ENCODE data around the gene C22orf42.
"Not testable (repeated sequence)": the region's sequence is repeated elsewhere in the genome, so short reads cannot be mapped to it uniquely, and the experiment has no call there.

The C22orf42 gene

DNA sequence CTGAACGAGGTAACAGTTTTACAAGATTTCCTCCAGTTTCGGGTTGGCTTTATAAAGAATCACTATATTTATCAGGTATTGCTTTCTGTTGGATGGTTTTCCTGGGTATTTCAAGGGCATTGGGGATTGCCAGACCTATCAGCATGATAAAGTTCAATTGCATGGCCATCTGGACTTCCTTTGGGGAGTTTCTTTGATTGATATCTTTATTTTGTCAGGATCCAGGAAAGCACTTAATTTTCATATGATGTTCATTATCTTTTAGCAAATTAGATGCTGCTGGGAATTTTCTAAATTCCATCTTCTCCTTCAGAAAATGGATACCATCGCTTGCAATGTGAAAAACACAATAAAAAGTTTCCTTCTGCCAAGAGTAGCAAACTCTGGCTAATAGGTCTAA is 24.5 kb upstream of the C22orf42 start:
- DNase-seq = no peak

DNA sequence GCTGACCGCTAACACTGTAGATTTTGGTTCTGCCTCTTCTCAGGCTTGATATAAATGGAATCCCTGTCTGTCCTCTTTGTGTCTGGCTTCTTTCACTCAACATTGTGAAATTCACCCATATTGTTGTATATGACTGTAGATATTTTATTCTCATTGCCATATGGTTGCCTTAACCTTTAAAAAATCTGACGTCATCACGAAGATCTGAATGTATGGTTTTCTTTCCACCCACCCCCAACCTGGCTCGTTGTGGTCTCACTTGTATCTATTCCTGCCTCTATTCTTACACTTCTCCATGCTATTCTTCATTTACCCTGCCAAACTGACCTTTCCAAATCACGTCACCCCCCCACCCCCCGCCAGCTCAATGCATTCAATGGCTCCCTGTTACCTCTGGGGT is 21.9 kb upstream of the C22orf42 start:
- DNase-seq = no peak

DNA sequence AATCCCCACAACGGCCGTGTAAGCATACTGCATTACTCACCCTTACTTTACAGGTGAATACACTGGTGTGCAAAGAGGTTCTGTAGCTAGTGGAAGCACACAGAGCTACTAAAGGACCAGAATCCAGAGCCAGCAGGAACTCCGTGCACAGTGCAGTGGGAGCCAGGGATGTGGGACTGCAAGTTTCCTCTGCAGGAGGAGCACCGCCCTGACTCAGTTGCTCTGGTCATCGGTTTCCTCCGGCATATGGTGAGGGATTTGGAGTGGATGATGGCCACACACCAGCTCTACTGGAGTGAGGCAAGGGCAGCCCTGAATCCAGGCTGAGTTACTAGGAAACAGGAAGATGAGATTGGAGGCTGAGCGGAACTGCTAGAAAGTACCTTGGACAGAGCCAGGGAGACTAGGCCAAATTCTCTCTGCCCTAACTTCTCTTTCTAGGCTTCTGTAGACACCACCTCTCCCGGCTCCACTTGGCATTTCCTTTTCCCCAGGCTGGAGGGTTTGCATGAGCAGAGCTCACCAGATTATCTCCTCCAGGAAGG is 18.2 kb upstream of the C22orf42 start:
- no peak for DNase-seq

DNA sequence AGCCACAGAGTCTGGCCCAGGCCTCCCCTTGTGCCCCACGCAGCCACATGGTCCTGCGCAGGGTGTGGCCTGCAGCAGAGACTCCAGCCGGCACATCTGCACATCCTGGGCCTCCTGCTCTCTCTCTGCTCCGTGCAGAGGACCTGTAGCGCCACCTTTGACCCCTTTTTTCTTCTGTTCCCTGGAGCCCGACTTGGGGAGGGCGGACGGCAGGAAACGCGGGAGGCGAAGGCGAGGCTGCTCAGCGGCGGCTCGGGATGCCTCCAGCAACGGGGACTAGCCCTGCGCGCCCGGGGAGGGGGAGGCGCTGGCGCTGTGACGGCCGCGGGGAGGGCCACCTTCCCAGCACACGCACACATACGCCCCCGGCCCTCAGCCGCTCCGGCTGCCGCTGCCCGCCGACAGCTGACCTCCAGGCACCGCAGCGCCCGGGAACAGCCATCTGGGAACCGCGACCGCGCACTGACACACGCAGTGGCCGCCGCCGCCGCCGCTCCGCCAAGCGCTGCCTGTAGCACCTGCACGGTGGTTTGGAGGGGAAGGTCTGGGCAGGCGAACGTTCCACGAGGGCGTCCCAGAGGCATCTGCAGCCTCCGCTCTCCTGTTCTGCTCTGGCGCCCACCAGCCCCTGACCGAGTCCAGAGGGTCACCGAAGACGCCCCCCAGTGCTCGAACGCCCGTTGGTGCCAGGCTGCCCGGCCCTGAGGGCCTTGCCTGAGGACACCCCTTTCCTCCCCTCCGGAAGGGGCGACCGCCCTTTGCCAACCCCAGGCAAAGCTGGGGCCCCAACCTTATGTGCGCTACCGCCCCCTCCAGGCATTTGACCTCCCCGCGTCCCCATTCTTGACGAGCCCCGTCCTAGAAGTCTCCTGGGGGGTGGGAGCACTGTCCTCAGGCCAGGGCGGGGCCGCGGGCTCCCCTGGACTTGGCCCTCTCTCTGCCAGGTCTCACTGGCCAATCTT is 16.9 kb upstream of the C22orf42 start:
- DNase-seq = peak; percentile 71

DNA sequence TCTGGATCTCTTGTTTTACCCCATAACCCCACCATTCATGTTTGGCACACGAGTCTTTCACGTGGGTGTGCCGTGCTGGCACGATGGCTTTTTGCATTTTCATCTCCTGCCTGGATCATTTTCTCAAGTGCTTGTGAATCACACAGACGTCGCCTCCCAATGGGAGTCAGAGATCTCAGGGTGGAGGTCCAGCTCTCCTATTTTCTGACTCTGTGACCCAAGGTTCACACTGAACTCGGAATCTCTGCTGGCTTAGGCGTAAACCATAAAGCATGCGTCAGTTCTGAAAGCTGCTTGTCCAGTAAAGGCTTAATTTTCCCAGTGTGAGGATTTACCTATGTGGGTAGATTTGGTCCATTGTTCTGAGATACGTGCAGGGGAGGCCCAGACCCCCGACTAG is 16.0 kb upstream of the C22orf42 start:
- DNase-seq = peak; percentile 10

DNA sequence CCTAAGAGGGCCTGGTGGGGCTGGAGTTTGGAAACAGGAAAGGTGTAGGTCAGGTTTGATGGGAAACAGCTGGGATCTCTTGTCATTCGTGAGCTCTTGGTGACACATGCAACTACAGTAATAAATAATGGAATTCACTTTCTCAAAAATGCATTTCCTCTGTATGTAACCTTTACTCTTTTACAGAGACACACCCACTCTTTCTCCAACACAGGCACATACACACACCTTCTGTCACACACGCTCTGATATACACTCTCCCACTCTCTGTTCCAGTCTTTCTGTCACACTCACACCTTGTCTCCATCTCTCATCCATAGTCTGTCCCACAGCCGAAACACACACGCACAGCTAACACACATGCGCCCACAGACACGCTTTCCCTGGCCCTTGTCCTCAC is 6.6 kb upstream of the C22orf42 start:
- no peak for DNase-seq

DNA sequence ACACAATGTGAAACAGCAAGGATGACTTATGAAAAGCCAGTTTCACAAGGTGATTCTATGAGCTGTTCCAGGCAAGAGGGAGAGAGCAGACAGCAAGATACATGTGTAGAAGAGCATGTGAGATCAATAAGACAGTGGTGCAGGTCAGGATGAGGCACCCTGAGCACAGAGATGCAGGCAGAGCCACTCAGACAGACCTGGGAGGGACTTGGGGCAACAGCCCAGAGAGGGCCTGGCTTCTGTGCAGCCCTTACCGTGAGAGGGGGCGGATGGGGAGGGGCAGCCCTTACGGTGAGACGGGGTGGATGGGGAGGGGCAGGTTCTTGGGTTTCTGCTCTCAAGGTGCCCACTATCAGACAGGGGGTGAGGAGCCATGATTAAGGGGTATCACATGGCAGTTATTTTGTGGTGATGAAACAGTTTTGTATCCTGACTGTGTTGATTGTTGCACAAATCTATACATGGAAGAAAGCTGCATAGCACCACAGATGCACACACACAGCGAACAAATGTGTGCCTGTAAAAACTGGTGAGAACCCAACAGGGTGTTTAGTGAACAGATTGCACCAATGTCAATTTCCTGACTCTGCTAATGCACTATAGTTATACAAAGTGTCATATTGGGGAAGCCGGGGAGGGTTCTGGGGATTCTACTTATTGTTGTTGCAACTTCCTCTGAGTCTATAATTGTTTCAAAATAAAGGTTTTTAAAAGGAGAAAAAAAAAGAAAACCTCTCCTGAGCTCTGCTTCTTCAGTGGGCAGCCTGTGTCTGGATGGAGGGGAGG is 5.2 kb upstream of the C22orf42 start:
- DNase-seq = no peak

DNA sequence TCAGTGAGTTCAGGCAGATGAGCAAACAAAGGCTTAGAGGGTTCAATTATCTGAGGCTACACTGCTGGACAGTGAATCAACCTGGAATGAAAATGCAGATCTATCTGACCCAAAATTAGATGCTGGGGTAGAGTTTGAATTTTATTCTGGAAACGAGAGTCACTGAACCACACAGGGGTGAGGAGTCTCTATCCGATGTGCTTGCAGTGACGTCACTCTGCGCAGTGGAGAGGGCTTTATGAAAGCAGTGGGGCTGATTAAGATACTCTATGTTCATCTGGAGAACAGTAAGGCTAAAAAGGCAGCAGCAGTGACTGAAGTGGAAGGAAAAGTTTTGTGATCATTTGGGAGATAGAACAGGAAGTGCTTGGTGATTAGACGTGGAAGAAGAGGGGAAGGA is 1.3 kb upstream of the C22orf42 start:
- DNase-seq = not testable (repeated sequence)

DNA sequence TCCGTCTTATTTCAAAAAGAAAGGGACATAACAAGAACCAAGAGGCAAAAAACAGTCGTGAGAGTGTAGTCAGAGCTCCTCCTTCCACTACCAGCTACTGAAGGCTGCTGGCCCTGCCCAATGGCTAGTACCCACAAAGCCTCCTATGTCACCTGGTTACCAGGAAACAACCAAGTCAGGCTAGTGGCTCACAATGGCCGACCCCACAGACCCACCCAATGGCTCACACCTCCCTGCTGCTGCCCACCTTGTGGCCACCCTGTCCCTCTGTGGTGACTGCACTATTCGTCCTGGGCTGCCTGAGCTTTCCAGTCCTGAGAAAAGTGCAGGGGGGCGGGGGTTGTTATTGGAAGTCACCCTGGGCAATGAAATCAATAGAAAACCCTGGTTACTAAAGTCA is 1.5 kb downstream of the C22orf42 start:
- not testable (repeated sequence) for DNase-seq

DNA sequence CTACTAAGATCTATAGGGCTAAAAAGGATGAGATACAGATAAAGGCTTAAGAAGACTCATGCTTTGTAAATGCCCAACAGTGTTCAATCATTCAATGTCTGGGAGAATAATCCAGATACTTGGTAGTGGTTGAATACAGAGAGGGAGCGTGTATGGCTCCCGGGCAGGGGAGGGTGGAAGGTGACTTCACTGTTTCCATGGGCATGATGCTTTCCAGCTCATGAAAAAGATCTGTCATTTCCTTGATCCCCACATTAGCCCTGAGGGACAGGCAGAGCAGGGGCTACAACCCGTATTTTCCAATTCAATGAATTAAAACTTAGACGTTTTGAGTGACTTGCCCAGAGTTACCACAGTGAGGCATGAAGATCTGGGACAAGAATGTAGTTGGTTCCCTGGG is 4.4 kb downstream of the C22orf42 start:
- DNase-seq = not testable (repeated sequence)

DNA sequence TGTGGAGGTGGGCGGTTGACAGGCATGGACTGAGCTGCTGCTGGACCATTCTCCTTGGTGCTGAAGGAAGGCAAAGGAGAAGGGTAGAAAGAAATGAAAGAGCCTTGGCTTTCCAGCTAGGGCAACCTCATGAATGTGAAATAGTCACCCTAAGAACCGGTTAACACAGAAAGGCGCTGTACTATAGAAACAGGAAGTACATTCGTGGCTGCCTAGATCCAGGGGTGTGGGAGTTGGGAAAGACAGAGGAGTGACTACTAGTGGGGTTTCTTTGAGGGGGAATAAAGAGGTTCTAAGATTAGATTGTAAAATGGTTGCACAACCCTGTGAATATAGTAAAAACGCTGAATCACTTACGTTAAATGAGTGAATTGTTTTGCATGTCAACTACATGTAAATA is 7.5 kb downstream of the C22orf42 start:
- DNase-seq = not testable (repeated sequence)

DNA sequence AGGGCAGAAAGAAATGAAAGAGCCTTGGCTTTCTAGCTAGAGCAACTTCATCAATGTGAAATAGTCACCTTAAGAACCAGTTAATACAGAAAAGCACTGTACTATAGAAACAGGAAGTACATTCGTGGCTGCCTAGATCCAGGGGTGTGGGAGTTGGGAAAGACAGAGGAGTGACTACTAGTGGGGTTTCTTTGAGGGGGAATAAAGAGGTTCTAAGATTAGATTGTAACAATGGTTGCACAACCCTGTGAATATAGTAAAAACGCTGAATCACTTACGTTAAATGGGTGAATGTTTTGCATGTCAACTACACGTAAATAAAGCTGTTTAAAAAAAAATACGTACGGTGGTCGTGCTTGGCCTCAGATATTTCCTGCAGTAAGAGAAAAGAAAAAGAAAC is 8.5 kb downstream of the C22orf42 start:
- DNase-seq = not testable (repeated sequence)

DNA sequence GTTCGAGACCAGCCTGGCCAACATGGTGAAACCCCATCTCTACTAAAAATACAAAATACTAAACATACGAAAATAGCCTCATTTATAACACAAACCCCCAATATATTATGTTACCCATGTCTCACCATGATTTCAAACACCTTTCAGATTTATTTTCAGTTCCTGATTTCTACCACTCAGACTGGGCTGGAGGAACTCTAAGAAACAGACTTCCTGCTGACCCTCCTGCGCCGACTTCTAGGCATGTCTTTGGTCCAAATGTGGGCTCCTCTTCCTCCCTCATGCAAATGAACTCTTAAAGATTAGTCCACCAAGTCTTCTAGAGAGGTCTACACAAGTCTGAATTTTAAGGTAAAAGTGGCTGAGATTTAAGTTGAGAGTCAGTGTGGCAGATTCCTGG is 10.7 kb downstream of the C22orf42 start:
- not testable (repeated sequence) for DNase-seq

DNA sequence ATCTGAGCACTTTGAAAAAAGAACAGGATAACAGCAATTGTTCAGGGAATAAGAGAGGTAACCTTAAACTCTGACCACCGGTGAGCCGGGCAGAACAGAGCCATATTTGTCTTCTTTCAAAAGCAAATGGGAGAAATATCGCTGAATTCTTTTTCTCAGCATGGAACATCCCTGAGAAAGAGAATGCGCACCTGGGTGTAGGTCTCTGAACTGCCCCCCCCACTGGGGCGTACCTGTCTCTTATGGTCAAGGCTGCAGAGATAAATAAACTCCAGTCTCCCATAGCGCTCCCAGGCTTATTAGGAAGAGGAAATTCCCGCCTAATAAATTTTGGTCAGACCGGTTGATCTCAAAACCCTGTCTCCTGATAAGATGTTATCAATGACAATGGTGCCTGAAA is 12.0 kb downstream of the C22orf42 start:
- DNase-seq = not testable (repeated sequence)

DNA sequence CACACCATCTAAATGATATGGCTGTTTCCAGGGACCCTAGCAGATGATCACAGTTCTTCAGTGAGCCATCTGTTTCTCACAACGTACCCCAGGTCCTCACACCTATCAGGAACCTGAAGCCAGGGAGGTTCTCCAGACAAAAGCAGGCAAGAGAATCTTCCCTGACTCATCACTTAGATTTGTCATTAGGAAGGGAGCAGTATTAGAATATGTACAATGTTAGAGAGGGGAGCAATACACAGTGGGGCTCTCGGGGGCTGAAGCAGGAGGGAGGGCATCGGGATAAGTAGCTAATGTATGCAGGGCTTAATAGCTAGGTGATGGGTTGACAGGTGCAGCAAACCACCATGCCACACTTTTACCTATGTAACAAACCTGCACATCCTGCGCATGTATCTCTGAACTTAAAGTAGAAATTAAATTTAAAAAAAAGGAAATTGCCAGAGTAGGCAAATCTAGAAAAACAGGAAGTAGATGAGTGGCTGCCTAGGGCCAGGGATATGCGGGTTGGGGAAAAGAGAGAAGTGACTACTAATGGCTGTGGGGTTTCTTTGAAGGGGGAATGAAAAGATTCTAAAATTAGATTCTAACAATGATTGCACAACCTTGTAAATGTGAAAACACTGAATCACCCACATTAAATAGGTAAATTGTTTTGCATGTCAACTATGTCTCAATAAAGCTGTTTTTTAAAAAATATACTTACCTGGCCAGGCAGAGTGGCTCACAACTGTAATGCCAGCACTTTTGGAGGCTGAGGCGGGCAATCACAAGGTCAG is 14.4 kb downstream of the C22orf42 start:
- DNase-seq = no peak

DNA sequence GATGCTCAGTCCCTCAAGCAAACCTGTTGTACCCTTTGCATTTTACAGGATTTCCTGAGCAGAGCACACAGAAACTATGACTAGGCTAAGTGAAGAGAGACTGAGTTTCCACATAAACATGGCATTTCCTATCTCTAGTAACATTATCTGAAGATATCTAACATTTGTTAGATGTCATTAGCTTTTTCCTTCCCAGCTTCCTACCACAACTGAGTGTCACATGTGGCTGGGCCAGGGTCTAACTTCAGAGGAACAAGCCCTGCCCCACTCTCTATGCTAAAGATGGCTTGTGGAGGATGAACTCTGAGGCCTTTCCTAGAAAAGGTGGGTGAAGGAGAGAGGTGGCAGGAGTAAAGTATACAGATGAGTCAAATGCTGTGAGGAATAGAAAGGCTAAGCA is 16.5 kb downstream of the C22orf42 start:
- no peak for DNase-seq

DNA sequence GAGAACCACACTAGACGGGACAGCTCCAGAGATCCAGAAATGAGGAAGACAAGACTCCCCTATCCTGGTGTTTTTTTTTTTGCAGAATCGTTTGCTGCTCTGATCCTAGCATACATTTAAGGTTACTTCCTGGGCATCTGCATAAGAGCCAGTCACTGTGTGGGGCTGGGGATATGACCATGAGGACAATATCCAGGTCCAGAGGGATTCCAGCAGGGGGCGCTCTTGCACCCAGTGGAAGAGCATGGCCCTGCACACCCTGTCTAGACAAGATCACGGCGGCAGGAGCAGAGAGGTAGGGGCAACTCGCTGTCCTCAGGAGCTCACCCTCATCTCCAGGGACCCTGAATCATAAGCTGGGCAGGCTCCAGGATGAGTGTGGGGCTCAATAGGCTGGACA is 18.4 kb downstream of the C22orf42 start:
- DNase-seq = peak; percentile 6

DNA sequence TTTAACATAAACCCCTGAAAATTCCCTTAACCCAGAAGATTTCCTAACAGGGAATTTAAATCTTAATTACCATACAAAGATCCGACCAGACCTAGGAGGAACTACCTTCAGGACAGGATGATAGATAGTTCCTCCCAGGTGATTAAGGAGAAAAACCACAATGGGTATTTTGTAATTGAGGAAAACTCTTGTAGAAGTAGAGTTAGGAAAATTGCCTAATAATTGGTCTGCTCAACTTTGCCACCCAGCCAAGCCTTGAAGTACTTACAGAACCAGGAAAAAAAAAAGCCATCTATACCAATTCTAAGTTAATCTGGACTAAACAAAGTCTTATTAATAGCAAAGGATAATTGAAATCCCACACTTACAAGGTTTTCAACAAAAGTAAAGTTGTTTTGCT is 20.5 kb downstream of the C22orf42 start:
- not testable (repeated sequence) for DNase-seq

DNA sequence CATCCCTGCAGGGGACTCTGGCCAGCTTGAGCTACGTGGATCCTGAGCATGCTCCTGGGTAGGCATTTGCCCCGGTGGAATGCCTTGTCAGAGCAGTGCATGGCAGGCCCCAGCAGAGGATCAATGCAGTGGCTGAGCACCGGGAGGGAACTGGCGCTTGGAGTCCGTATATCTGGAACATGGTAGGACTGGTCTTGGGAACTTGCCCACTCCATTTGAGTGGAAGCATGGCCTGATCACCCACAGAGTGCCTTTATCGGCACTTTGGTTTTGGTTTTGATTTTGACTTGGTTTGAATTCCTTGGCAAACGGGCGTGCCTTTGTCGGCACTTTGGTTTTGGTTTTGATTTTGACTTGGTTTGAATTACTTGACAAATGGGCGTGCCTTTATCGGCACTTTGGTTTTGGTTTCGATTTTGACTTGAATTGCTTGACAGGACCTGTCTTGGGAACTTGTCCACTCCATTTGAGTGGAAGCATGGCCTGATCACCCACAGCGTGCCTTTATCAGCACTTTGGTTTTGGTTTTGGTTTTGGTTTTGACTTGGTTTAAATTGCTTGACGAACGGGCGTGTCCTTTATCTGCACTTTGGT is 21.3 kb downstream of the C22orf42 start:
- not testable (repeated sequence) for DNase-seq

DNA sequence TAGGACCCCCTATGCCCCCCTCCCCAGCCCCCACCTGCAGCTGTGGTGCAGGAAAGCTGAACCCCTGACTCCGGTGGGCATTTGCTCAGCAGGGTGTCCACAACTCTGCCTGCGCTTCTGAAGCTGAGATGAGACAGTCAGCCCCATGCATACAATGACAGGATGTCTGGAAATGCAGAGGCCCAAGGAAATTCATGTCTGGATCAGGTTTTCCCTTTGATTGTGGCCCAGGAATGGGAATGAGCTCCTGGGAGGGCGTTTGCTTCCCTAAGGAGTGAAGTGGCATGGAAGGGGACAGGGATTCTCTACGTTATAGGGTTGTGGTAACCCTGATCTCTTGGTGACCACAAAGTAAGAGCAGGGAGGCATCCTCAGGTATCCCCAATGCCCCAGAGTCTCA is 22.2 kb downstream of the C22orf42 start:
- not testable (repeated sequence) for DNase-seq

DNA sequence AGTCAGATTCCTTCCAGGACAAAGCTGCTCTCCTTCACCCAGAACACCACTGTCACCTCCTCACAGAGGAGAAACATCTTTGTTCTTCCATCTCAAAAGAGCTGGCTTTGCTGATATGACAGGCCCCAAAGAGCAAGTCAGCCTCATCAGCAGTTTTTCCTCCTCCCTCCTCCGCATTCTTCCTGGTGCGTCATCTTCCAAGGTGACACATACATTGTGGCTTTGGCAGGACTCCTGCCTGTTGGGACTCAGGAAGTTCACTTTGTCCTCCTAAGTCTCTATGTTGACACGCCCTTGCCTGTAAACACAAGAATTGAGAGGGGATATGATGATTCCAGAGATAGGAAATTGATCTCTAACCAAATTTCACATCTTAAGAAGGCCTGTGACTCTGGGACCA is 23.1 kb downstream of the C22orf42 start:
- not testable (repeated sequence) for DNase-seq

DNA sequence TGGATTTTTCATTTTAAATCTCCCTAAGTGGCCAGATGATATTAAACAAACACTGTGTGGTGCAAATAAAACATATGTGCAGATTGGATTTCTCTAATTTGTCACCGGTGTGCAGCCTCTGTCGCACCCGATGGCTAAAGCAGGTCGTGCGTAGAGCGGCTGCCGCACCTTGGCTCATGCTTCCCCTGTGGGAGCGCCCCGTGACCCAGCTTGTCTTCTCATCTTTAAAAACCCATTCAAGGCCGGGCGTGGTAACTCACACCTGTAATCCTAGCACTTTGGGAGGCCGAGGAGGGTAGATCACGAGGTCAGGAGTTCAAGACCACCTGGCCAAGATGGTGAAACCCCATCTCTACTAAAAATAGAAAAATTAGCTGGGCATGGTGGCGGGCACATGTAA is 24.3 kb downstream of the C22orf42 start:
- not testable (repeated sequence) for DNase-seq
